PC-3 (cell line): ENCODE measurements around the gene GJA3. TPM values are rescaled to one million over a fixed set of nuclear protein-coding genes. Genes with fewer than 3 reads are reported as not detected.

Experiments used
- ATAC-seq: fragments of 200-7000 bp; cut with Tn5 transposase; 2 replicates; pipeline ENCODE4 v1.9.1; 2020; ENCODE audit warnings: mild to moderate bottlenecking, moderate library complexity
- BruUV-seq: library from RNA; stranded (reverse); fragments of 400-500 nt; replicated peaks from 2 replicates; lab custom pipeline; 2021; lab: Mats Ljungman, UMichigan
- CTCF ChIA-PET: fragments of 300-600 bp; sonication (Branson Sonifier 250); formaldehyde crosslinking; loops from one replicate; lab custom pipeline; 2022; ENCODE audit warnings: antibody characterized with exemption; lab: Charles Lee
- POLR2A ChIA-PET: fragments of 300-600 bp; sonication (Branson Sonifier 250); formaldehyde crosslinking; loops from one replicate; lab custom pipeline; 2022; ENCODE audit warnings: antibody characterized with exemption; ENCODE audit not compliant: unreplicated experiment; lab: Charles Lee
- DNase-seq: peaks from one replicate; pipeline ENCODE4 v3.0.0-alpha.2; 2015
- H2AFZ ChIP-seq: fragments of 300-600 bp; sonication (generic); 2 replicates; pipeline ENCODE4 v1.6.0; 2016; ENCODE audit warnings: antibody characterized with exemption, low read length
- H3F3A ChIP-seq: fragments of 300-600 bp; sonication (generic); one replicate; pipeline ENCODE4 v1.6.0; 2017; ENCODE audit warnings: antibody characterized with exemption, low read length, control low read depth, mild to moderate bottlenecking; ENCODE audit not compliant: unreplicated experiment
- H3K27ac ChIP-seq: fragments of 300-600 bp; sonication (generic); 2 replicates; pipeline ENCODE4 v1.5.1; 2016; ENCODE audit warnings: mild to moderate bottlenecking, low read length
- H3K27me3 ChIP-seq: fragments of 300-600 bp; sonication (generic); 2 replicates; pipeline ENCODE4 v1.6.1; 2016; ENCODE audit warnings: low read length, mixed read lengths
- H3K36me3 ChIP-seq: fragments of 300-600 bp; sonication (generic); 2 replicates; pipeline ENCODE4 v1.6.1; 2016; ENCODE audit warnings: low read depth, mixed run types, low read length, mixed read lengths
- H3K4me1 ChIP-seq: fragments of 300-600 bp; sonication (generic); 2 replicates; pipeline ENCODE4 v1.5.1; 2016; ENCODE audit warnings: low read length; ENCODE audit not compliant: insufficient read depth
- H3K4me2 ChIP-seq: fragments of 300-600 bp; sonication (generic); 2 replicates; pipeline ENCODE4 v1.6.0; 2016; ENCODE audit warnings: low read length
- H3K4me3 ChIP-seq: fragments of 300-600 bp; sonication (generic); 2 replicates; pipeline ENCODE4 v1.5.1; 2016; ENCODE audit warnings: mild to moderate bottlenecking, low read length, mixed read lengths
- H3K79me2 ChIP-seq: fragments of 300-600 bp; sonication (generic); 2 replicates; pipeline ENCODE4 v1.6.1; 2017; ENCODE audit warnings: low read length, mixed read lengths
- H3K9ac ChIP-seq: fragments of 300-600 bp; sonication (generic); 2 replicates; pipeline ENCODE4 v1.6.0; 2016; ENCODE audit warnings: mild to moderate bottlenecking, low read length
- H3K9me2 ChIP-seq: fragments of 300-600 bp; sonication (generic); replicated peaks from 2 replicates; pipeline ENCODE4 v1.6.1; 2016; ENCODE audit warnings: mixed run types, low read length, mixed read lengths
- H3K9me3 ChIP-seq: fragments of 300-600 bp; sonication (generic); 2 replicates; pipeline ENCODE4 v1.6.1; 2016; ENCODE audit warnings: low read length, mixed read lengths
- H4K20me1 ChIP-seq: fragments of 300-600 bp; sonication (generic); 2 replicates; pipeline ENCODE4 v1.6.1; 2016; ENCODE audit warnings: low read length, mixed read lengths
- CTCF ChIP-seq: fragments of 300-600 bp; sonication (generic); conservative IDR thresholded peaks from 2 replicates; pipeline ENCODE4 v1.5.1; 2017; ENCODE audit warnings: antibody characterized with exemption, low read depth, mild to moderate bottlenecking, low read length
- EZH2 ChIP-seq: fragments of 300-600 bp; sonication (generic); IDR thresholded peaks from one replicate; pipeline ENCODE4 v1.6.1; 2017; ENCODE audit warnings: antibody characterized with exemption, mild to moderate bottlenecking, low read length; ENCODE audit not compliant: unreplicated experiment
- EZH2phosphoT487 ChIP-seq: fragments of 300-600 bp; sonication (generic); IDR thresholded peaks from 2 replicates; pipeline ENCODE4 v1.6.1; 2018; ENCODE audit warnings: mild to moderate bottlenecking, antibody characterized with exemption, low read length, borderline replicate concordance
- intact Hi-C: fragments of 100-400 bp; cut with micrococcal nuclease; formaldehyde crosslinking; loops from 2 replicates; pipeline ENCODE4 v1.9.0; 2023
- total RNA-seq: library from RNA; depleted of rRNA; stranded (reverse); fragments of >200 nt; gene quantifications from 2 replicates; pipeline ENCODE4 v1.2.3, GENCODE V29; 2014

The GJA3 gene
- total RNA-seq, 1 experiment from 2014 or later = 0.55 TPM

GRCh38 chr13:20101467-20102316 lies 59.2 kb downstream of the GJA3 start:
- no peak overlapping the region for H3K9ac ChIP-seq
- H3F3A ChIP-seq = no peaks in the 10 kb centered on the region
- H2AFZ ChIP-seq = peak overlapping the region; percentile 6
- H3K4me1 ChIP-seq = peaks cover 14% of the 10 kb centered on the region
- H3K79me2 ChIP-seq = no peaks in the 10 kb centered on the region
- H3K27me3 ChIP-seq = no peaks in the 10 kb centered on the region
- no peaks in the 10 kb centered on the region for H3K9me3 ChIP-seq
- no peaks in the 10 kb centered on the region for H3K36me3 ChIP-seq
- no peak overlapping the region for H3K27ac ChIP-seq
- peak; percentile 97 for ATAC-seq
- no TSS peak for BruUV-seq
- no peak overlapping the region for H3K4me3 ChIP-seq
- TF ChIP-seq CTCF (no peak), EZH2phosphoT487 (no peak), EZH2 (no peak)
- H3K4me2 ChIP-seq = peak overlapping the region; percentile 35
- no peaks in the 10 kb centered on the region for H4K20me1 ChIP-seq
- intact Hi-C loops = no loop called here
- ChIA-PET POLR2A (no interaction called here), CTCF (interaction anchor here (1.0 kb wide), 1 partner anchor 26 kb away, joined by 3 read pairs; no protein-coding TSS in a partner anchor)
- peak; percentile 79 for DNase-seq
- H3K9me2 ChIP-seq = no peaks in the 10 kb centered on the region

- Histone ChIP-seq H3K9me3 (no peaks in the 10 kb centered on the region), H3K4me3 (no peak overlapping the region), H3K4me2 (no peak overlapping the region), H3K27ac (no peak overlapping the region), H4K20me1 (no peaks in the 10 kb centered on the region), H3K79me2 (no peaks in the 10 kb centered on the region), H3K9me2 (no peaks in the 10 kb centered on the region), H3F3A (no peaks in the 10 kb centered on the region), H3K36me3 (no peaks in the 10 kb centered on the region), H2AFZ (no peak overlapping the region), H3K27me3 (no peaks in the 10 kb centered on the region), H3K9ac (no peak overlapping the region), H3K4me1 (peaks cover 17% of the 10 kb centered on the region)
- TF ChIP-seq CTCF = no peak
- TF ChIP-seq EZH2phosphoT487 = no peak
- TF ChIP-seq EZH2 = no peak
- POLR2A ChIA-PET = interaction anchor here (0.7 kb wide), 1 partner anchor 17 kb away, joined by 4 read pairs; no protein-coding TSS in a partner anchor
- no TSS peak for BruUV-seq
- DNase-seq = no peak
- CTCF ChIA-PET = no interaction called here
- no peak for ATAC-seq
- intact Hi-C loops = no loop called here
Measured at GRCh38 chr13:20099319-20099718, 61.5 kb downstream of the GJA3 start.

GRCh38 chr13:20093951-20094350 lies 66.9 kb downstream of the GJA3 start:
- no peak for ATAC-seq
- no peak for TF ChIP-seq CTCF
- TF ChIP-seq EZH2 = no peak
- Histone ChIP-seq H3K9me2 (no peaks in the 10 kb centered on the region), H3K36me3 (no peaks in the 10 kb centered on the region), H3K27me3 (no peaks in the 10 kb centered on the region), H4K20me1 (no peaks in the 10 kb centered on the region), H2AFZ (no peak overlapping the region), H3K9me3 (no peaks in the 10 kb centered on the region), H3F3A (no peaks in the 10 kb centered on the region), H3K4me3 (no peak overlapping the region), H3K9ac (no peak overlapping the region), H3K4me2 (no peak overlapping the region), H3K27ac (no peak overlapping the region), H3K4me1 (0 out of 2 replicates have a peak, but pooled peaks cover 3% of the 10 kb centered on the region), H3K79me2 (no peaks in the 10 kb centered on the region)
- BruUV-seq = no TSS peak
- DNase-seq = no peak
- POLR2A ChIA-PET = interaction anchor here (0.6 kb wide), 1 partner anchor 415 kb away, joined by 11 read pairs; no protein-coding TSS in a partner anchor
- intact Hi-C loops = loop anchor here (1.0 kb wide), 1 partner anchor 69 kb away; no protein-coding TSS in a partner anchor
- CTCF ChIA-PET = no interaction called here
